HEK293 (cell line): ENCODE results near the gene RAET1L.

Experiments used
- CTCF ChIA-PET: fragments of 350-600 bp; formaldehyde crosslinking; extraction: SDS; loops from one replicate; lab custom pipeline; 2021; ENCODE audit warnings: antibody characterized with exemption; lab: Yijun Ruan, JAX
- POLR2A ChIA-PET: fragments of 300-600 bp; formaldehyde crosslinking; extraction: SDS; loops from one replicate; lab custom pipeline; 2020; ENCODE audit warnings: antibody characterized with exemption, inconsistent platforms; lab: Yijun Ruan, JAX
- H3K27ac ChIP-seq: fragments of 200-500 bp; sonication (Bioruptor generic); 2 replicates; pipeline ENCODE4 v1.5.1; 2014; ENCODE audit warnings: low read depth, low read length, control low read depth, inconsistent platforms; ENCODE audit errors: extremely low read depth
- H3K36me3 ChIP-seq, 2 experiments: fragments of 200-500 bp in 1 of 2; sonication (Bioruptor generic) in 1 of 2; 1 replicate in 1 of 2; 2 replicates in 1 of 2; pipeline ENCODE4 v1.5.1; 2014 to 2017; ENCODE audit warnings: inconsistent platforms in 2 of 2, low read length in 2 of 2; ENCODE audit not compliant: control insufficient read depth in 2 of 2, insufficient read depth in 1 of 2
- H3K4me1 ChIP-seq: fragments of 200-500 bp; sonication (Bioruptor generic); 2 replicates; pipeline ENCODE4 v1.5.1; 2014; ENCODE audit warnings: mild to moderate bottlenecking, low read length, inconsistent platforms; ENCODE audit not compliant: control insufficient read depth, insufficient read depth
- H3K4me3 ChIP-seq: 2 replicates; pipeline ENCODE4 v1.5.1; 2011; ENCODE audit warnings: low read depth, mild to moderate bottlenecking, control low read depth, low read length, moderate library complexity
- H3K9me3 ChIP-seq: fragments of 200-500 bp; sonication (Bioruptor generic); 2 replicates; pipeline ENCODE4 v1.5.1; 2014; ENCODE audit warnings: low read depth, low read length, inconsistent platforms; ENCODE audit not compliant: control insufficient read depth, insufficient read depth
- GFI1B ChIP-seq: fragments of 450-650 bp; formaldehyde crosslinking; IDR thresholded peaks from 2 replicates; pipeline ENCODE4 v1.5.1; 2016; ENCODE audit warnings: missing biosample characterization, missing genetic modification characterization
- HOXD13 ChIP-seq: sonication (generic); formaldehyde crosslinking; IDR thresholded peaks from 2 replicates; pipeline ENCODE4 v1.8.0; 2022; ENCODE audit warnings: missing genetic modification reagents, borderline replicate concordance
- MYNN ChIP-seq: fragments of 450-650 bp; formaldehyde crosslinking; IDR thresholded peaks from 2 replicates; pipeline ENCODE4 v1.5.1; 2016; ENCODE audit warnings: missing biosample characterization, missing genetic modification characterization, borderline replicate concordance
- PRDM1 ChIP-seq: fragments of 450-650 bp; formaldehyde crosslinking; IDR thresholded peaks from 2 replicates; pipeline ENCODE4; 2016; ENCODE audit warnings: missing biosample characterization, missing genetic modification characterization
- YY1 ChIP-seq: fragments of 450-650 bp; formaldehyde crosslinking; IDR thresholded peaks from 2 replicates; pipeline ENCODE4 v1.5.1; 2018; ENCODE audit warnings: missing biosample characterization, missing genetic modification characterization
- ZBTB20 ChIP-seq: fragments of 450-650 bp; formaldehyde crosslinking; IDR thresholded peaks from 2 replicates; pipeline ENCODE4 v1.5.1; 2016; ENCODE audit warnings: missing biosample characterization, missing genetic modification characterization
- ZNF157 ChIP-seq: fragments of 450-650 bp; formaldehyde crosslinking; IDR thresholded peaks from 2 replicates; pipeline ENCODE4 v1.5.1; 2016; ENCODE audit warnings: missing biosample characterization, missing genetic modification characterization
- ZNF175 ChIP-seq: fragments of 450-650 bp; formaldehyde crosslinking; IDR thresholded peaks from 2 replicates; pipeline ENCODE4 v1.5.1; 2016; ENCODE audit warnings: missing biosample characterization, missing genetic modification characterization
- ZNF223 ChIP-seq: fragments of 450-650 bp; formaldehyde crosslinking; IDR thresholded peaks from 2 replicates; pipeline ENCODE4 v1.5.1; 2016; ENCODE audit warnings: missing biosample characterization, missing genetic modification characterization
- ZNF248 ChIP-seq: fragments of 450-650 bp; formaldehyde crosslinking; IDR thresholded peaks from 2 replicates; pipeline ENCODE4 v1.5.1; 2017; ENCODE audit warnings: missing biosample characterization, missing genetic modification characterization
- ZNF274 ChIP-seq, 2 experiments: fragments of 200-500 bp in 1 of 2; fragments of 450-650 bp in 1 of 2; sonication (Bioruptor generic) in 1 of 2; formaldehyde crosslinking in 1 of 2; IDR thresholded peaks; 2 replicates each; pipeline versions ENCODE4 v1.5.1 to v1.6.1; 2014 to 2016; ENCODE audit warnings: borderline replicate concordance in 1 of 2, inconsistent platforms in 1 of 2, low read length in 1 of 2, missing biosample characterization in 1 of 2, missing genetic modification characterization in 1 of 2
- ZNF37A ChIP-seq: fragments of 450-650 bp; IDR thresholded peaks from 2 replicates; pipeline ENCODE4 v1.5.1; 2018; ENCODE audit warnings: missing biosample characterization, missing genetic modification characterization
- ZNF473 ChIP-seq: fragments of 450-650 bp; formaldehyde crosslinking; IDR thresholded peaks from 2 replicates; pipeline ENCODE4 v1.5.1; 2017; ENCODE audit warnings: missing biosample characterization, missing genetic modification characterization
- ZNF48 ChIP-seq: fragments of 450-650 bp; formaldehyde crosslinking; IDR thresholded peaks from 2 replicates; pipeline ENCODE4 v1.5.1; 2016; ENCODE audit warnings: missing biosample characterization, missing genetic modification characterization
- ZNF544 ChIP-seq: fragments of 450-650 bp; formaldehyde crosslinking; IDR thresholded peaks from 2 replicates; pipeline ENCODE4 v1.5.0; 2017; ENCODE audit warnings: missing biosample characterization, missing genetic modification characterization
- ZNF707 ChIP-seq: fragments of 450-650 bp; formaldehyde crosslinking; IDR thresholded peaks from 2 replicates; pipeline ENCODE4 v1.5.1; 2016; ENCODE audit warnings: missing biosample characterization, missing genetic modification characterization
- ZNF776 ChIP-seq: fragments of 450-650 bp; formaldehyde crosslinking; IDR thresholded peaks from 2 replicates; pipeline ENCODE4 v1.5.0; 2017; ENCODE audit warnings: missing biosample characterization, missing genetic modification characterization, borderline replicate concordance
- ZNF843 ChIP-seq: fragments of 450-650 bp; formaldehyde crosslinking; IDR thresholded peaks from 2 replicates; pipeline ENCODE4 v1.5.1; 2016; ENCODE audit warnings: missing biosample characterization, missing genetic modification characterization
- TF ChIP-seq, protein P1 (sequence below): fragments of 450-650 bp; formaldehyde crosslinking; IDR thresholded peaks from 2 replicates; pipeline ENCODE4 v1.5.1; 2017; ENCODE audit warnings: missing biosample characterization, missing genetic modification characterization
- TF ChIP-seq, protein P2 (sequence below): fragments of 450-650 bp; formaldehyde crosslinking; IDR thresholded peaks from 2 replicates; pipeline ENCODE4 v1.5.1; 2016; ENCODE audit warnings: missing biosample characterization, missing genetic modification characterization
- TF ChIP-seq, protein P3 (sequence below): fragments of 450-650 bp; formaldehyde crosslinking; IDR thresholded peaks from 2 replicates; pipeline ENCODE4 v1.5.1; 2016; ENCODE audit warnings: missing biosample characterization, missing genetic modification characterization
- TF ChIP-seq, protein P4 (sequence below): fragments of 450-650 bp; formaldehyde crosslinking; IDR thresholded peaks from 2 replicates; pipeline ENCODE4 v1.5.1; 2017; ENCODE audit warnings: missing biosample characterization, missing genetic modification characterization

Gene RAET1L

GRCh38 chr6:150043096-150043495, 17.8 kb upstream of the RAET1L start (continued):
- TF ChIP-seq HOXD13 (CRISPR knock-in tag), result no peak
- no peak for TF ChIP-seq ZNF707 (tag by site-specific recombination)
- no peak for TF ChIP-seq YY1 (tag by site-specific recombination)
- TF ChIP-seq ZNF843 (tag by site-specific recombination), result no peak
- TF ChIP-seq GFI1B (tag by site-specific recombination), result no peak

- no peaks in the 10 kb centered on the region for H3K36me3 ChIP-seq
- TF ChIP-seq ZBTB20 (tag by site-specific recombination) (no peak), ZNF473 (tag by site-specific recombination) (no peak), ZNF37A (no peak), ZNF274 (IDR thresholded peaks at IDR 0.05; ENCODE audit: low read length) (no peak), ZNF274 (tag by site-specific recombination; IDR thresholded peaks at IDR 0.05; ENCODE audit: borderline replicate concordance) (no peak)
- no peak overlapping the region for H3K4me3 ChIP-seq
- no peaks in the 10 kb centered on the region for H3K9me3 ChIP-seq
- CTCF ChIA-PET, result interaction anchor here (0.6 kb wide), 1 partner anchor 37 kb away, joined by 3 read pairs; no protein-coding TSS in a partner anchor
- no peaks in the 10 kb centered on the region for H3K4me1 ChIP-seq
- H3K27ac ChIP-seq, result no peak overlapping the region
- POLR2A ChIA-PET, result no interaction called here
Observed at GRCh38 chr6:150038202-150039062, 13.1 kb upstream of the RAET1L start.

GRCh38 chr6:150037526-150038201, 12.3 kb upstream of the RAET1L start:
- TF ChIP-seq YY1 (tag by site-specific recombination), result no peak
- TF ChIP-seq PRDM1 (tag by site-specific recombination), result no peak
- TF ChIP-seq ZNF776 (tag by site-specific recombination), result no peak
- no peak for TF ChIP-seq ZNF175 (tag by site-specific recombination)
- no peak for TF ChIP-seq ZNF223 (tag by site-specific recombination)
- TF ChIP-seq ZNF544 (tag by site-specific recombination), result no peak
- TF ChIP-seq, protein P1, sequence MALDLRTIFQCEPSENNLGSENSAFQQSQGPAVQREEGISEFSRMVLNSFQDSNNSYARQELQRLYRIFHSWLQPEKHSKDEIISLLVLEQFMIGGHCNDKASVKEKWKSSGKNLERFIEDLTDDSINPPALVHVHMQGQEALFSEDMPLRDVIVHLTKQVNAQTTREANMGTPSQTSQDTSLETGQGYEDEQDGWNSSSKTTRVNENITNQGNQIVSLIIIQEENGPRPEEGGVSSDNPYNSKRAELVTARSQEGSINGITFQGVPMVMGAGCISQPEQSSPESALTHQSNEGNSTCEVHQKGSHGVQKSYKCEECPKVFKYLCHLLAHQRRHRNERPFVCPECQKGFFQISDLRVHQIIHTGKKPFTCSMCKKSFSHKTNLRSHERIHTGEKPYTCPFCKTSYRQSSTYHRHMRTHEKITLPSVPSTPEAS (tag by site-specific recombination), result no peak
- no peak for TF ChIP-seq ZNF248 (tag by site-specific recombination)
- TF ChIP-seq MYNN (tag by site-specific recombination), result no peak
- no peak for TF ChIP-seq ZNF48 (tag by site-specific recombination)
- TF ChIP-seq, protein P2, sequence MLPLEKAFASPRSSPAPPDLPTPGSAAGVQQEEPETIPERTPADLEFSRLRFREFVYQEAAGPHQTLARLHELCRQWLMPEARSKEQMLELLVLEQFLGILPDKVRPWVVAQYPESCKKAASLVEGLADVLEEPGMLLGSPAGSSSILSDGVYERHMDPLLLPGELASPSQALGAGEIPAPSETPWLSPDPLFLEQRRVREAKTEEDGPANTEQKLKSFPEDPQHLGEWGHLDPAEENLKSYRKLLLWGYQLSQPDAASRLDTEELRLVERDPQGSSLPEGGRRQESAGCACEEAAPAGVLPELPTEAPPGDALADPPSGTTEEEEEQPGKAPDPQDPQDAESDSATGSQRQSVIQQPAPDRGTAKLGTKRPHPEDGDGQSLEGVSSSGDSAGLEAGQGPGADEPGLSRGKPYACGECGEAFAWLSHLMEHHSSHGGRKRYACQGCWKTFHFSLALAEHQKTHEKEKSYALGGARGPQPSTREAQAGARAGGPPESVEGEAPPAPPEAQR, result no peak
- TF ChIP-seq ZNF157, result no peak
- TF ChIP-seq, protein P3, sequence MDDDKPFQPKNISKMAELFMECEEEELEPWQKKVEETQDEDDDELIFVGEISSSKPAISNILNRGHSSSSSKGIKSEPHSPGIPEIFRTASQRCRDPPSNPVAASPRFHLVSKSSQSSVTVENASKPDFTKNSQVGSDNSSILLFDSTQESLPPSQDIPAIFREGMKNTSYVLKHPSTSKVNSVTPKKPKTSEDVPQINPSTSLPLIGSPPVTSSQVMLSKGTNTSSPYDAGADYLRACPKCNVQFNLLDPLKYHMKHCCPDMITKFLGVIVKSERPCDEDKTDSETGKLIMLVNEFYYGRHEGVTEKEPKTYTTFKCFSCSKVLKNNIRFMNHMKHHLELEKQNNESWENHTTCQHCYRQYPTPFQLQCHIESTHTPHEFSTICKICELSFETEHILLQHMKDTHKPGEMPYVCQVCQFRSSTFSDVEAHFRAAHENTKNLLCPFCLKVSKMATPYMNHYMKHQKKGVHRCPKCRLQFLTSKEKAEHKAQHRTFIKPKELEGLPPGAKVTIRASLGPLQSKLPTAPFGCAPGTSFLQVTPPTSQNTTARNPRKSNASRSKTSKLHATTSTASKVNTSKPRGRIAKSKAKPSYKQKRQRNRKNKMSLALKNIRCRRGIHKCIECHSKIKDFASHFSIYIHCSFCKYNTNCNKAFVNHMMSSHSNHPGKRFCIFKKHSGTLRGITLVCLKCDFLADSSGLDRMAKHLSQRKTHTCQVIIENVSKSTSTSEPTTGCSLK (tag by site-specific recombination), result no peak
- TF ChIP-seq, protein P4, sequence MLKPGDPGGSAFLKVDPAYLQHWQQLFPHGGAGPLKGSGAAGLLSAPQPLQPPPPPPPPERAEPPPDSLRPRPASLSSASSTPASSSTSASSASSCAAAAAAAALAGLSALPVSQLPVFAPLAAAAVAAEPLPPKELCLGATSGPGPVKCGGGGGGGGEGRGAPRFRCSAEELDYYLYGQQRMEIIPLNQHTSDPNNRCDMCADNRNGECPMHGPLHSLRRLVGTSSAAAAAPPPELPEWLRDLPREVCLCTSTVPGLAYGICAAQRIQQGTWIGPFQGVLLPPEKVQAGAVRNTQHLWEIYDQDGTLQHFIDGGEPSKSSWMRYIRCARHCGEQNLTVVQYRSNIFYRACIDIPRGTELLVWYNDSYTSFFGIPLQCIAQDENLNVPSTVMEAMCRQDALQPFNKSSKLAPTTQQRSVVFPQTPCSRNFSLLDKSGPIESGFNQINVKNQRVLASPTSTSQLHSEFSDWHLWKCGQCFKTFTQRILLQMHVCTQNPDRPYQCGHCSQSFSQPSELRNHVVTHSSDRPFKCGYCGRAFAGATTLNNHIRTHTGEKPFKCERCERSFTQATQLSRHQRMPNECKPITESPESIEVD (tag by site-specific recombination), result no peak
- H3K27ac ChIP-seq, result no peak overlapping the region
- POLR2A ChIA-PET, result no interaction called here
- CTCF ChIA-PET, result interaction anchor here (0.6 kb wide), 1 partner anchor 30 kb away, joined by 6 read pairs; no protein-coding TSS in a partner anchor
- H3K4me3 ChIP-seq, result no peak overlapping the region
- no peaks in the 10 kb centered on the region for H3K9me3 ChIP-seq
- no peaks in the 10 kb centered on the region for H3K36me3 ChIP-seq
- no peaks in the 10 kb centered on the region for H3K4me1 ChIP-seq
